Hematopoietic multipotent progenitor cell treated with erythropoietin and hydrocortisone succinate and interleukin-3 and kit ligand, for 15 days (in vitro differentiated cells): ENCODE results near the gene TMEM170A.
"Not testable (repeated sequence)": the region's sequence is repeated elsewhere in the genome, so short reads cannot be mapped to it uniquely, and the experiment has no call there.

Experiments used
- DNase-seq: peaks from one replicate; pipeline ENCODE4 v3.0.0-alpha.2; 2015; ENCODE audit warnings: low spot score

TMEM170A gene

DNA sequence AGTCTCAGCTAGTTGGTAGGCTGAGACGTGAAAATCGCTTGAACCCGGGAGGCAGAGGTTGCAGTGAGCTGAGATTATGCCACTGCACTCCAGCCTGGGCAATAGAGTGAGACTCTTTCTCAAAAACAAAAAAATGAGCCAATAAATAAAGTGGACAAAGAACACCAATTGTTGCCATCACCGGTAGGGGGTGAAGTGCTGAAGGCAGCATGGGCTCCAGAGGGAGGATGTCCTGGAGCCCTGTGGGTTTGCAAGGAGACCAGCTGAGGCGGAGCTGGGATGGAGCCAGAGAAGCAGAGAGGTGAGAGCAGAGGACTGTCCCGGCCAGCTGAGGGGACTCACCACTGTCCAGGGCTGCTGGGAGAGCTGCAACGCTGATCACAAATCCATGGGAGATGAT lies 17.0 kb upstream of the TMEM170A start:
- no peak for DNase-seq

DNA sequence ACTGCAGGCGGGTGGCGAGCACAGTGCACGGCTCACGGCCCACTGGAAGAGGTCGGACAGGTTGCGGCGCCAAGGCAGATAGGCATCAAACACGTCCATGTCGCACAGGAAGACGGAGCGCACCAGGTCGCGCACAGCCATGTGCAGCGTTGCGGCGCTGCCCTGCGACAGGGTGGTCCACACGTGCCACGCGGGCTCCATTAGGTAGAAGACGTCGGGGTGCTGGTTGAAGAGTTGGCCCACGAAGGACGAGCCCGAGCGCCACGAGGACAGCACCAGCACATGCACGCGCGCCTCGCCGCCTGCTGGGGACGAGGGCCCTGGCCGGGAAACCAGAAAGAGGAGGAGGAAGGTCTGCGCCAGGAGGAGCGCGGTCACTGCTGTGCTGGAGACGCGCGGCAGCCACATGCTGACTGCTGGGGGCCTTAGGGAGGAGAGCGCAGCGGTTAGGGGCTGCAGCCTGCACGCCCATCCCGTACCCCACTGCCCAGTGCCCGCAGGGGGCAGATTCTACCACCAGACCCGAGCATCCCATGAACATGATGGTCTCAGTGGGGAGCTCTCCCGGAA lies 15.0 kb upstream of the TMEM170A start:
- no peak for DNase-seq

DNA sequence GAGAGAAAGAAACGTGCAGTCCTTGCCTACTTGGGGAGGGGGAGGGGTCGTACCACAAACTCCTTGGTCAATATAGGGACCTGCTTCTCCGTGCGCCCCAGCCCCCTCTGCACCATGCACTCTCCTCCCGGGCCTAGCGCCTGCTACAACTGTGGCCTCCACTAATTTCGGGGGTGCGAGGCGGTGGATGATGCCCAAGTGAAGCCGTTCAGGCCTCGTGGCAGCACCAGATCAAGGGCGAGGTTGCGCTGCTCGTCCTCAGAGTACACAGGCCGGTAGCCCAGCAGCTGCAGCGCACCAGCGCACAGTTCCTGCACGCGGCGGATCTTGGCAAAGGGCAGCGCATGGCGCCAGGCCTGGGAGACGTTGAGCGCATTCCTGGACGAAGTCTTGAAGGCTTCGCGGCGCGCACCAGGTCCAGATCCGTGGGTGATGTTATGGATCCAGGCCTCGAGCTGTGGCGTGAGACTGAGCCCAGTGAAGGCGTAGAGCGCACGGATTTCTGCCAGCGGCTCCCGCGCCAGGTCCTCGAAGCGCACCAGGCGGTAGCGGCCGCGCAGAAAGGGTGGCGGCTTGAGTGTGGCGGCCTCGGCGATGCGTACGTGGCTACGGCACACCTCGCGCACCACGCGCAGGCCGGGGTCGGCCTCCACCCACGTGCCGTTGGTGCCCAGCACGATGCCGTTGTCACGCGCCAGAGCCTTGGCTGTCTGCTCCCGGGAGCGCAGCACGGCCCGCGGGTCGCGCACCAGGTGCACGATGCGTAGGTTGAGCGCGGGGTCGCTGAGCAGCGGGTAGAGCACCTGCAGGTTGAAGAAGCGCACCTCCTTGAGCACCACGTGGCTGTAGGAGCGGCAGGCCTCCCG lies 14.2 kb upstream of the TMEM170A start:
- DNase-seq = no peak

DNA sequence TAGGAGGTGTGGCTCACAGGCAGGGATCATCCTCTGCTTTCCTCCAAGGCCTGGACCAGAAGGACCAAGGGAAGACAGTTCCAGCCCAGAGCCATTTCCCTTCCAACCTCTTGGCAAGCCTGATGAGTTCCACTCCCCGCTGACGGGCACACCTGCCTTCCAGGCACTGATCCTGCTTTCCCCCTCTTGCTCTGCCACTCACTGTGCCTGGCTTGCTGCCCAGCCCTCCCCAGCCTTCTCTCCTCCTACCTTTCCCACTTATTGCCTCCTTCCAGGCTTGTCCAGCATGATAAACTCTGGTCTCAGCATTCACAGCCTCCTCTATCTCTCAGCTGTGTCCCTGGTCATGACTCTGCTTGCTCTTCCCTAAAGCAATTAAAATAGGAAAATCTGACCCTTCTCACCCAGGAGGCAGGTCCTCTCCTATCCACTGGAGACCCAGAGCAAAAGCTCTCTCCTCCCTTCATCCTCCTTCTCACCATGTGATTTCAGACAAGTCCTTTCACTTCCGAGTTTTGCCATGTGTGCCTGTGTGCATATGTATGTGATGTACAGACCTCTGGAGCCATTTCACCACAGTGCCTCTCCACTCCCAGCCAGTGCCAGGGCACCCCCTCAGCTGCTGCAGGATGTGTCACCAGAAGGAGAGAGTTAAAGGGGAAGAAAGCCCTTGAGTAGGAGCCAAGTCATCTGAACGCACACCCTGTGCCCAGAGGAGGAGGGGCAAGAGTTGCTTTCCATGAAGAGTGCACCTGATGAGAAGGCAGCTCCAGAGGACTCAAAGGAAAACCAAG lies 13.4 kb upstream of the TMEM170A start:
- no peak for DNase-seq

DNA sequence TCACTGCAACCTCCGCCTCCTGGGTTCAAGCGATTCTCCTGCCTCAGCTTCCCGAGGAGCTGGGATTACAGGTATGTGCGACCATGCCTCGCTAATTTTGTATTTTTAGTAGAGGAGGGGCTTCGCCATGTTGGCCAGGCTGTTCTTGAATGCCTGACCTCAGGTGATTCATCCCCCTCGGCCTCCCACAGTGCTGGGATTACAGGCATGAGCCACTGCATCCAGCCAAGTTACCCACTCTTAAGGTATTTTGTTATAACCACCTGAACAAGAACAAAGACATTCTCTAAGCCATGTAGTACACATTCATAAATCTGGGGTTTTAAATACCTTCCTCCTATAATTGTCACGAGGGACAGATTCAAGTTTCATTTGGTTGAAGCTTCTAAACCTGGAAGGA lies 12.3 kb upstream of the TMEM170A start:
- no peak for DNase-seq

DNA sequence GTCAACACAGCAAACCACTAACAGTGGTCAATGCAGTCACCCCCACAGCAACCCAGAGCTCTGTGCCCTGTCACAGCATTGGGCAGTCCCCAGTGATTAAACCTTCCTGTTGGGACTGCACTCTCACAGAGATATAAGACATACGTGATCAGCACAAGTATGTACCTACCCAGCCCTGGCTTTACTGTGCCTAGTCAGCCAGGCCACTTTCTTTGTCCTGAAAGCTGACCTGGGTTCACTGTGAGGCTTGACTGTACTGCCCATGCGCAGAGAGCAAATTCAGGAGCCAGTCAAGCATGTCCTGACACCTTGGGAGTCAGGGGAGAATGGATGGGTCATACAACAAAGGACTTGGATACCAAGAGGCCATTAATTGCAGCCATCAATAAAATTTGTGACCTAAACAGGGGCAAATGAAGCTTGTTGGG lies 10.9 kb upstream of the TMEM170A start:
- DNase-seq = no peak

DNA sequence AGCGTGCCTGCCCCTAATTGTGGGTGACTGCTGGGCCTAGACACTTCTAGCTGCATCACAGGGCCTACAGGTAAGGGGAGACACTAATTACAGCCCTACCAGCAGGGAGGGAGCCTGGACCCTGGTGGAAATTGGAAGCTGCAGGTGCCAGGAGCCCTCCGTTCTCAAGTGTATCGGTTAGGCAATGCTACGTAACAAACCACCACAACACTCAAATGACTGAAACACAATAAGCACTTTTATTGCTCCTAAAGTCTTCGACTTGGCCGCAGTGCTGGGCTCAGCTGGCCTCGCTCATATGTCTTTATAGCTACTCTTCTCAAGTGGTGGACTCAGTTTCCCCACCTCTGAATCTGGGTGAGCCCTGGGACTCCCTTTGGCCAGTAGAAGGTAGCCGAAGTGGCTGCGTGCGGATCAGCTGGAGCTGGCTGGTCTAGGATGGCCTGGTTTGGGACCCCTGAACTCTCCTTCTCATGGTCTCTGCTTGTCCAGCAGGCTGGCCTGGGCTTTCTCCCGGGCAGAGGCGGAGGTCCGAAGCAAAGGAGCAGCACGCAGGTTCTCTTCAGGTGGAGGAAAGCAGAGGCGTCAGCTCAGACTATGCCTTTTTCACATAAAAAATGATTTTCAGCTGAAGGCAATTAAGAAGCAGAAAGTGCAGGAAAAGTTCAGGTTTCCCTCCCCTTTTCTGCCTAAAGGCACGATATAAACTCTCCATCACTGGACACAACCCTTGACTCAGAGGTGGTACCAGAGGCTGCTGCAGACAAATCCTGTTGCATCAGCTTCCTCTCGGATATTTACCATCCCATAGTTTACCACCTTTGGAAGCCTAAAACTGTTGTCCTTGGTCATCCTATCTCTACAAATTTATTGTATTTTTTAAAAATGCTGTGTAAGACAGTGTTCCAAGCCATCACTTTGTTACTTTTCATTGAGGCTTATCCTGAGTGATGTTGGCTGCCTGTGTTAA lies 8.7 kb upstream of the TMEM170A start:
- DNase-seq = no peak

DNA sequence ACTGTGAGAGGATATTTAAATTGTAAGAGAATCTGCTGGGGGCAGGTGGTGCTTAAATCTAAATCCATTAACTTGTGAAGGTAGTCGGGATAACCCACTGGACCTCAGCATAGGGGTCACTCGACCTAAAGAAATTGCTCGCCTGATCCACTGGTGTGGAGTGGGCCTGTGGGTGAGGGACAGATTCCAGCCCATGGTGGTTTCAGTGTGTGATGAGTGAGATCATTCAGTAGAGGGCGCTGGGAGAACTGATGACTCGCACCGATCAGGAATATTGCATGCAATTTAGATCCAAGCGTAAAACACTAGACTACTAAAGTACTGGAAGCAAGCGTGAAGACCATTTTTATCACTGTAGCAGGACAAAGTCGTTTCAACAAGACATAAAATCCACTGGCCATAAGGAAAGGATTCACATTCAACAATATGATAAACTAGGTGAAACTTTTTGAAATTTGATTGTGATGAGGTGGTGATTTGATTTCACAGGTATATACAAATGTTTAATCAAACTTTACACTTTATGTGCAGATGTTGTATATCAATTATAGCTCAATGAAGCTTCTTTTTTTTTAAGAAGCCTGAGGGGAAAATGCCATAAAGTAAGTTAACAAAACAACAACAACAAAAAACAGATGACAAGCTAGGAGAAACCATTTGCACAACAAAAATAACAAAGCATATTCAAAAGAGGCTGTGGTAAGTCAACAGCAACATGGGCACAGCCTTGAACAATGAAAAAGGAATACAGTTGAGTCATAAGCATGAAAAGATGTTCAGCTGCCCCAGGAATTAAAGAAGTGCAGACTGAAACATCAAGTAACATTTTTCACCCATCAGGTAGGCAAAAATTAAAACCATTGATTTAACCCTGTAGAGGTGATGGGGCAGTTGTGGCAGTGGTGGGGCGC lies 7.5 kb upstream of the TMEM170A start:
- peak; percentile 69 for DNase-seq

DNA sequence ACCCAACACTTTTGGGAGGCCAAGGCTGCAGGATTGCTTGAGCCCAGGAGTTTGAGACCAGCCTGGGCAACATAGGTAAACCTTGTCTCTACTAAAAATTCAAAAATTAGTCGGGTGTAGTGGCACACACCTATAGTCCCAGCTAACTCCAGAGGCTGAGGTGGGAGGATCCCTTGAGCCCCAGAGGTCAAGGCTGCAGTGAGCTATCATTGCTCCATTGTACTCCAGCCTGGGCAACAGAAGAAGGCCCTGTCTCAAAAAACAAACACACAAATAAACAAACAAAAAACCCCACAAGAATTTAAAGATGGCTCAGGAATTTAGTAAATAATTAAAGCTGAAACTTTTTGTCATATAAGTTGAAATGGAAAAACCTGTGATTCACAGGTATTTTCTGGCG lies 2.3 kb upstream of the TMEM170A start:
- DNase-seq = no peak

DNA sequence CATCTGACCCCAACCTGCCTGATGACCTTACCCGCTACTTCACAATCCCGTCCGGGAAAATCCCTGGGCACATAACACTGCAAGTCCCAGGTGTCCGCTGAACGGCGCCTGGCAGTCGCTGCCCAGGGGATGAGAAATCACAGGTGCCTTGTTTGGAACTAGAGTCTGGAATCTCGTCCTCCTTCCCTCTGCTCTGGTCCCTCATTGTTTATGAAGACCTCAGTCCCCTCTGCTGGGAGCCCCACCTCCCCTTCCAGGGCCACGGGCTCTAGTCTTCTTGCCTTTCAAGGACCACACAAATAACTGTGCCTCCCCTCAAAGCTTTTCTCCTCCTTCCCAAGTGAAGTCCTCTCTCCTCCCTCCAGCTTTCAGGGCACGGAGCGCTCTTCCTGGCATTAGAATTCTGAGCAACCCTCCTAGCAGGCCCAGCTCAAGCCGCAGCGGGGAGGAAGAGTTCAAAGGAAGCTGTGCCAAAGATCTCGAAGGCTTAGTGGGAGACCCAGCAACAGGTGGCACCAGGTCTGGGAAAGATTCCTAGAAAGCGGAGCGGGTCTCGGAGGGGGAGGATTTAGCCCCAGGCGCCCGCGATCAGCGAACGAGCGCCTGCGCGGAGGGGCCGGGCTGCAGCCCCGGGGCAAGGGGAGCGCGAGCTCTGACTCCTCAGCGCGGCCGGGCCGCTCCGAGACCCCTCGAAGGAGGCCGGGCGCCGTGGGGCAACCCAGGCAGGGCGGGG lies 934 bp downstream of the TMEM170A start:
- not testable (repeated sequence) for DNase-seq

DNA sequence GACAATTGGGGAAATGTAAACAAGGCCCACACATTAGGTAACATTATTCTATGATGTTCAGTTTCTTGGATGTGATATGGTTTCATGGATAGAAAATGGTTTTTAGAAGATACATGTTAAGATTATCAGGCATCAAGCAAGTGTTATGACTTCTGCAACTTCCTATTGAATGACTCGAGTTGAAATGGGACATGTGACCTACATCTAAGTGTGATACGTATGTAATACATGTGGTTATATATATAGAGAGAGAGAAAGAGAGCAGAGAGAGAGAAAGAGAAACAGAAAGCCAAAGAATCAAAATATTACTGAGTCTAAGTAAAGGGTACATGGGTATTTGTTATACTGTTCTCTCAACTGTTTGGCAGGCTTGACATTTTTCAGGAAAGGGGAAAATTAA lies 1.7 kb downstream of the TMEM170A start:
- no peak for DNase-seq

DNA sequence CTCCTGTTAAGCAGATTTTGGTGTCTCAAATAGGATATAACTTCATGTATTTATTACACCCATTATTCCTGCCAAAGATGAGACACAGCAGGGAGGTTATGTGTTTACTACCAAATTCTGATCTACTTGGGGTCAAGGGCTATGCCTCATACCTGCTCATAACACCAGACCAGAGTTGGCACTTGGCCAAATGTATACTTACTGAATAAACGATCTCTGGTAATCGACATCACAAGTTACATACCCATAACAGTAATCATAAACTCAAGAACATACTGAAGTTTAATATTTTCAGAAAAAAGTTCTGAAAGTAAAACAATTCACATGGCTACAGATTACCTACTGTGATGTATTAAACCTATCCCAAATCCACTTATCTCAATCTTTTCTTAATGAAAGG lies 2.9 kb downstream of the TMEM170A start:
- DNase-seq = no peak

DNA sequence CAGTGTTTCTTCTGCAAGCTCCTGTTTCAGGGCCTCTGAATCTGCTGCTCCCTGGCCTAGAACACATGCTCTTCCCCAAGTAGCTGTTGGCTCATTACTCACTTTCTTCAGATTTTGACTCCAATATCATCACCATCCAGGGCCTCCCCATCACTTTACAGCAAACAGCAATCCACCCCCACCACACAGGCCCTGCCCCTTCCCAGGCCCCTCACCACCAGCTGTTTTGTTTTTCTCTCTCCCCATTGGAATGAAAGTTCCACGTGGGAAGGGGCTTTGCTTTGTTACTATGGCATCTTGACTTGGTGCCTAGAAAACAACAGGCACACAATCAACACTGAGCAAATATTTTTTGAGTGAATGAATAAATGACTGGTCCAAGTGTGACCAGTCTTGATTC lies 4.0 kb downstream of the TMEM170A start:
- DNase-seq = no peak

DNA sequence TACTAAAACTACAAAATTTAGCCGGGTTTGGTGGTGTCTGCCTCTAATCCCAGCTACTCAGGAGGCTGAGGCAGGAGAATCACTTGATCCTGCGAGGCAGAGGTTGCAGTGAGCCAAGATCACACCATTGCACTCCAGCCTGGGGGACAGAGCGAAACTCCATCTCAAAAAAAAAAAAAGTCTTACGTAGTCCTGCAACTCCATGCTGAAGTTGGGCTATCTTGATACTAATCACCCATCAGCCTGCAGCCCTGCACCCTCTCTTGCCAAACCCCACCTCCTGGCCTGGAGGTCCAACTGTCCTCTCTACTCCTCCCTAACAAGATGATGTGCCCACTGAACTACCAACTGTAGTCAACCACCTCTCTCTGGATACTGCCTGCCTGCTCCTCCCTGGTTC lies 4.8 kb downstream of the TMEM170A start:
- DNase-seq = no peak

DNA sequence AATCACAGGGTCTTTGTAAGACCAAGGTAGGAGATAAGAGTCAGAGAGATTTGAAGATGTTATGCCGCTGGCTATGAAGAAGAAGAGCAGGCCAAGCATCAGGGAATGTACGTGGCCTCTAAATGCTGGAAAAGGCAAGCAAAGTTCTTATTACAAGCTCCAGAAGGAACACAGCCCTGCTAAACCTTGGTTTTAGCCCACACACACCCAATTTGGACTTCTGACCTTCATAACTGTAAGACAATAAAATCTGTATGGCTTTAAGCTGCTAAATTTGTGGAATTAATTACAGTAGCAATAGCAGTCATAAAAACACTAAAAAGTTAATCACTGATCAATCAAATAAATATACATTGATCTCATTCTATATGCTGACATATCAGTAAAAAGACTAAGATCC lies 6.0 kb downstream of the TMEM170A start:
- DNase-seq = no peak

DNA sequence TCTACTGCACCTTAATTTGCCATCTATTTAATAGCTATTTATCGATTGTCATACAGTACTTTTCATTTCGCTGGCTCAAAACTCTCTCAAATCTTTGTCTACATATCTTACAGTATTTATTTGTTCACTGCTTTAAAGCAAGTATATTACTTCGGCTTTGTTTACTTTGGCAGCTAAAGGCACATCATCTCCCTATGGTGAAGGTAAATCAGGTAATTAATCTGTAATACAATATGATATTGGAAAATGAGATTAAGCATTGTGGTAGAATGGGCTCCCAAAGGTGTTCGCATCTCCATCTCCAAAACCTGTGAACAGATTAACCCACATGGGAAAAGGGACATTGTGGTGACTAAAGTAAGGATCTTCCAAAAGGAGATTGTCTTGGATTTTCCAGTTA lies 6.5 kb downstream of the TMEM170A start:
- DNase-seq = no peak

DNA sequence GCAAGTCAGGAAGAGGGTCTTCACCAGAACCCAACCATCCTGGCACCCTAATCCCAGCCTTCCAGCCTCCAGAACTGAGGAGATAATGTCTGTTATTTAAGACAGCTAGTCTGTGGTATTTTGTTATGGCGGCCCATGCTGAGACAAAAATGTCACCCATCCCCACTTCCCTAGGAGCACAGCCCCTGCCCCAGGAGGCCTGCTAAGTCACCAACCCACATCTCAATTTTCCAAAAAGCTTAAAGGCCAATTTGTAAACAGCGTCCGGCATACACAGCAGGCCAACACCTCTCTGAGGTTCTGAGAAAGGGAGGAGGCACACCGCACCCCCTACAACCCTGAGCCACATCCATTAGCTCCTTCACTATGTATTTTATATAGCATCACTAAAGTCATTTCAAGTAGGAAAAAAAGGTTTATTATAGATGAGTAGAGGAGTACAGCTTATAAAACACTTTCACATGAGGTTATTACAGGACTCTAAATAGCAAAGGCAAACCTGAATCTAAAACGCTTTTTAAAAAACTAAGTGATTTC lies 6.9 kb downstream of the TMEM170A start:
- no peak for DNase-seq

DNA sequence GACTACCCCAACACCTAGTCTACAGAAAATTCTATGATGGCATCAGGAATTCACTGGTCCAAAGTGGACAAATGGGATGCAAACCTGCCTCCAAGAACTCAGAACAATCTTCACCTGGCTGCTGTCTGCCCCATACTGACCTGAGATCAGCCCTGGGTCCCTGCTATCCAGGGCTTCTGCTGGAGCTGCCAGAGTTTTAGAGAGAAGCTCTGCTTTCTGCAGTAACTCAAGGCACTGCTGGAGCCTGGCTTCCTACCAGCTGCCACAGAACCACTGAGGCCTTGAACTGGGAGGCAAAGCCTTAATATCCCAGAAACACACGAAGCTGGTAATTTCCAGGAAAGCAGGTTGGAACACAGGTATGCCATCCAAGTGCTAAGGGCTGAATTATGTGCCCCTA lies 7.5 kb downstream of the TMEM170A start:
- no peak for DNase-seq

DNA sequence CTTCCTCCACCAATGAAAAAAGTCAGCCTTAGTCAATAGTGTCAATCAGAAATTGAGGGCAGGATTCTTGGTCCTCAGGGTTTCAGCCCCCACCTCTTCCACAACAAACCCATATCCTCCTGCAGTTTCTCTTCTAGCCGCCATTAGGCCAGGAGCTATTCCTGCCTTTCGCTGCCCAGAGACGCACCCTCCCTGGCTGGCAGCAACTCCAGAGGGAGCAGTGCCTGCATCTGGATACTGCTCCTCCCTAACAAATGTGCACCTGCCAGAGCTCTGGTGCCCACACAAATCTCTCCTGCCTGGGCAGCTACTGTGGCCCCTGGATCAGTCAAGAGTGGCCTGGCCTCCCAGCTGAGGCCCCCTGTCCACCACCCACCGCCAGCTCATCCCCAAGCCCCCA lies 8.0 kb downstream of the TMEM170A start:
- not testable (repeated sequence) for DNase-seq

DNA sequence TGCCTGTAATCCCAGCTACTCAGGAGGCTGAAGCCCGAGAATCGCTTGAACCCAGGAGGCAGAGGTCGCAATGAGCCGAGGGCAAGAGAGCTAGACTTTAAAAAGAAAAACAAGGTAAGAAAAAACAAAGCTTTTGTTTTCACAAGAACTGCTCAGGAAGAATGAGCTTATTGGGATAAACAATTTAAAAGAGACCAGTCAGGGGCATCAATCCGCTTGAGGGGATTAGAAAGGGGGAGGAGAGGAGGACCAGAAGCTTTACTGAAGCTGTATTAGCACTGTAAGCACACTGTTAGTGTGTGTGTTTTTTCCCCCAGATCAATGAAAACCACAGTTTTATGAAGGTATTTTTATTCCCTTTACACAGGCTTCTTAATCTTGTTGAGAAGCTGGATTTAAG lies 8.8 kb downstream of the TMEM170A start:
- DNase-seq = no peak
